Lower leg skin (tissue), 3 donors: ENCODE measurements around the gene UACA.

ENCODE experiments used
- POLR2A ChIP-seq, 2 donors: fragments of 450-650 bp; IDR thresholded peaks; one replicate each; pipeline ENCODE4 v1.6.1; 2016 to 2017; ENCODE audit warnings: antibody characterized with exemption in 2 of 2, mild to moderate bottlenecking in 1 of 2, moderate library complexity in 1 of 2
- TF ChIP-seq, protein P1 (sequence below), 3 donors: fragments of 450-650 bp; IDR thresholded peaks; one replicate each; pipeline ENCODE4 v1.5.1; 2016; ENCODE audit warnings: antibody characterized with exemption in 3 of 3, mild to moderate bottlenecking in 3 of 3, moderate library complexity in 2 of 3

DNA sequence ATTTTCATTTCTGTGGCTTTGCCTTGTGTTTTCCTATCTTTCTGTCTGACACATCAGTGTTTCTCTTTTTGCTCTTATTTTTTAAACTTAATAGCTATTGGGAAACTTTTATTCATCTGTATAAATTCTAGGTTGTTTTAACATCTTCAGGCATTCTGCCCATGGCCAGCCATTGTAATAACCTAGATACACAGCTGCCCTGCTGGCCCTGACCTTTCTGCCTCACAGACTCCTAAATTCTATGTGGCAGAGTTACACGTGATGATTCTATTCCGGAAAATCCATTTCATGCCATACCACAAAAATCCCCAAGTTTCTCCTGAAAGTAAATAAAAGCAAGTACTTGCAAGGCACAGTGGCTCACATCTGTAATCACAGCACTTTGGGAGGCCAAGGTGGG, 150.1 kb downstream of the UACA start:
- TF ChIP-seq, protein P1, sequence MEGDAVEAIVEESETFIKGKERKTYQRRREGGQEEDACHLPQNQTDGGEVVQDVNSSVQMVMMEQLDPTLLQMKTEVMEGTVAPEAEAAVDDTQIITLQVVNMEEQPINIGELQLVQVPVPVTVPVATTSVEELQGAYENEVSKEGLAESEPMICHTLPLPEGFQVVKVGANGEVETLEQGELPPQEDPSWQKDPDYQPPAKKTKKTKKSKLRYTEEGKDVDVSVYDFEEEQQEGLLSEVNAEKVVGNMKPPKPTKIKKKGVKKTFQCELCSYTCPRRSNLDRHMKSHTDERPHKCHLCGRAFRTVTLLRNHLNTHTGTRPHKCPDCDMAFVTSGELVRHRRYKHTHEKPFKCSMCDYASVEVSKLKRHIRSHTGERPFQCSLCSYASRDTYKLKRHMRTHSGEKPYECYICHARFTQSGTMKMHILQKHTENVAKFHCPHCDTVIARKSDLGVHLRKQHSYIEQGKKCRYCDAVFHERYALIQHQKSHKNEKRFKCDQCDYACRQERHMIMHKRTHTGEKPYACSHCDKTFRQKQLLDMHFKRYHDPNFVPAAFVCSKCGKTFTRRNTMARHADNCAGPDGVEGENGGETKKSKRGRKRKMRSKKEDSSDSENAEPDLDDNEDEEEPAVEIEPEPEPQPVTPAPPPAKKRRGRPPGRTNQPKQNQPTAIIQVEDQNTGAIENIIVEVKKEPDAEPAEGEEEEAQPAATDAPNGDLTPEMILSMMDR (IDR thresholded peaks at IDR 0.05) = no peak
- TF ChIP-seq POLR2A (IDR thresholded peaks at IDR 0.05) = no peak
